GM23338 (cell line): ENCODE data around the gene ITPR3.

Source experiments
- CREB1 ChIP-seq: fragments of 250-450 bp; sonication (Bioruptor Pico); IDR thresholded peaks from 2 replicates; pipeline ENCODE4 v1.5.0; 2020; ENCODE audit warnings: low read depth, mild to moderate bottlenecking, moderate library complexity
- EZH2 ChIP-seq: fragments of 200-600 bp; sonication (generic); IDR thresholded peaks from one replicate; pipeline ENCODE4 v1.8.0; 2017; ENCODE audit warnings: antibody characterized with exemption, mild to moderate bottlenecking, low read depth; ENCODE audit not compliant: unreplicated experiment
- EZH2phosphoT487 ChIP-seq: fragments of 200-600 bp; sonication (generic); IDR thresholded peaks from one replicate; pipeline ENCODE4 v1.8.1; 2018; ENCODE audit warnings: antibody characterized with exemption; ENCODE audit not compliant: unreplicated experiment
- JUNB ChIP-seq: IDR thresholded peaks from one replicate; pipeline ENCODE4 v1.6.1; 2016; ENCODE audit warnings: antibody characterized with exemption; ENCODE audit not compliant: unreplicated experiment
- POLR2AphosphoS5 ChIP-seq: IDR thresholded peaks from 2 replicates; pipeline ENCODE4 v1.6.1; 2016; ENCODE audit warnings: antibody characterized with exemption, low read depth
- ZNF331 ChIP-seq: fragments of 250-450 bp; sonication (Bioruptor Pico); IDR thresholded peaks from 2 replicates; pipeline ENCODE4 v1.5.0; 2020; ENCODE audit warnings: low read depth, mild to moderate bottlenecking, moderate library complexity
- TF ChIP-seq, protein P1 (sequence below), 2 experiments: fragments of 200-600 bp in 1 of 2; sonication (generic) in 1 of 2; conservative IDR thresholded peaks; 2 replicates each; pipeline versions ENCODE4 v1.5.1 to v1.6.1; 2016 to 2017; ENCODE audit warnings: antibody characterized with exemption in 2 of 2, low read depth in 2 of 2, mild to moderate bottlenecking in 2 of 2, moderate library complexity in 1 of 2
- TF ChIP-seq, protein P2 (sequence below): IDR thresholded peaks from one replicate; pipeline ENCODE4 v1.6.1; 2018; ENCODE audit warnings: antibody characterized with exemption; ENCODE audit not compliant: unreplicated experiment
- TF ChIP-seq, protein P3 (sequence below): IDR thresholded peaks from 2 replicates; pipeline ENCODE4 v1.6.1; 2016; ENCODE audit warnings: antibody characterized with exemption

DNA sequence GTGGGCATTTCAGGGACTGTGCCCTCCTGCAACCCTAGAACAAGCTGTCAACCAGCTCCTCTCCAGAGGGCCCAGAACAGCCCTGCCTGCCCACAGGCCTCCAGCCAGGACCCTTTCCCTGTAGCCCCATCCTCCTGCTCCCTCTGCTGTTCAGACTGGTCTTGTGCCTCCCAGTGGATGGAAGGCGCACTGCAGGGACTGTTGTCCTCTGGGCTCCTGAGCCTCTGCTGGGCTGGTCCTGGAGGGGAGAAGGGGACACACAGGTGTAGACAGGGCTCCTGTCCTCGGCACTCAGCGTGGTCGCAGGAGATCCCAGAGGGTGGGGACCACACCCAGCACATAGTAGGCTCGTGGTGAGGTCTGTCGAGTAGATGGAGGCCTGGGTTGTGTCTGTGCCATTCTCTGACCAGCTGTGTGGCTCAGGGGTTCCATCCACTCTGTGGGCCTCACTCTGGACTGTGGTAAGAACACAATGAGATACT is 11.5 kb downstream of the ITPR3 start:
- no peak for TF ChIP-seq EZH2
- TF ChIP-seq, protein P1, sequence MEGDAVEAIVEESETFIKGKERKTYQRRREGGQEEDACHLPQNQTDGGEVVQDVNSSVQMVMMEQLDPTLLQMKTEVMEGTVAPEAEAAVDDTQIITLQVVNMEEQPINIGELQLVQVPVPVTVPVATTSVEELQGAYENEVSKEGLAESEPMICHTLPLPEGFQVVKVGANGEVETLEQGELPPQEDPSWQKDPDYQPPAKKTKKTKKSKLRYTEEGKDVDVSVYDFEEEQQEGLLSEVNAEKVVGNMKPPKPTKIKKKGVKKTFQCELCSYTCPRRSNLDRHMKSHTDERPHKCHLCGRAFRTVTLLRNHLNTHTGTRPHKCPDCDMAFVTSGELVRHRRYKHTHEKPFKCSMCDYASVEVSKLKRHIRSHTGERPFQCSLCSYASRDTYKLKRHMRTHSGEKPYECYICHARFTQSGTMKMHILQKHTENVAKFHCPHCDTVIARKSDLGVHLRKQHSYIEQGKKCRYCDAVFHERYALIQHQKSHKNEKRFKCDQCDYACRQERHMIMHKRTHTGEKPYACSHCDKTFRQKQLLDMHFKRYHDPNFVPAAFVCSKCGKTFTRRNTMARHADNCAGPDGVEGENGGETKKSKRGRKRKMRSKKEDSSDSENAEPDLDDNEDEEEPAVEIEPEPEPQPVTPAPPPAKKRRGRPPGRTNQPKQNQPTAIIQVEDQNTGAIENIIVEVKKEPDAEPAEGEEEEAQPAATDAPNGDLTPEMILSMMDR (conservative IDR thresholded peaks at IDR 0.05; ENCODE audit: low read depth in 2 of 2) = peak; percentile 88 to 100
- TF ChIP-seq, protein P2, sequence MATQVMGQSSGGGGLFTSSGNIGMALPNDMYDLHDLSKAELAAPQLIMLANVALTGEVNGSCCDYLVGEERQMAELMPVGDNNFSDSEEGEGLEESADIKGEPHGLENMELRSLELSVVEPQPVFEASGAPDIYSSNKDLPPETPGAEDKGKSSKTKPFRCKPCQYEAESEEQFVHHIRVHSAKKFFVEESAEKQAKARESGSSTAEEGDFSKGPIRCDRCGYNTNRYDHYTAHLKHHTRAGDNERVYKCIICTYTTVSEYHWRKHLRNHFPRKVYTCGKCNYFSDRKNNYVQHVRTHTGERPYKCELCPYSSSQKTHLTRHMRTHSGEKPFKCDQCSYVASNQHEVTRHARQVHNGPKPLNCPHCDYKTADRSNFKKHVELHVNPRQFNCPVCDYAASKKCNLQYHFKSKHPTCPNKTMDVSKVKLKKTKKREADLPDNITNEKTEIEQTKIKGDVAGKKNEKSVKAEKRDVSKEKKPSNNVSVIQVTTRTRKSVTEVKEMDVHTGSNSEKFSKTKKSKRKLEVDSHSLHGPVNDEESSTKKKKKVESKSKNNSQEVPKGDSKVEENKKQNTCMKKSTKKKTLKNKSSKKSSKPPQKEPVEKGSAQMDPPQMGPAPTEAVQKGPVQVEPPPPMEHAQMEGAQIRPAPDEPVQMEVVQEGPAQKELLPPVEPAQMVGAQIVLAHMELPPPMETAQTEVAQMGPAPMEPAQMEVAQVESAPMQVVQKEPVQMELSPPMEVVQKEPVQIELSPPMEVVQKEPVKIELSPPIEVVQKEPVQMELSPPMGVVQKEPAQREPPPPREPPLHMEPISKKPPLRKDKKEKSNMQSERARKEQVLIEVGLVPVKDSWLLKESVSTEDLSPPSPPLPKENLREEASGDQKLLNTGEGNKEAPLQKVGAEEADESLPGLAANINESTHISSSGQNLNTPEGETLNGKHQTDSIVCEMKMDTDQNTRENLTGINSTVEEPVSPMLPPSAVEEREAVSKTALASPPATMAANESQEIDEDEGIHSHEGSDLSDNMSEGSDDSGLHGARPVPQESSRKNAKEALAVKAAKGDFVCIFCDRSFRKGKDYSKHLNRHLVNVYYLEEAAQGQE = no peak
- no peak for TF ChIP-seq JUNB
- TF ChIP-seq CREB1 (CRISPR knock-in tag) = no peak
- no peak for TF ChIP-seq EZH2phosphoT487
- TF ChIP-seq POLR2AphosphoS5 = no peak
- TF ChIP-seq, protein P3, sequence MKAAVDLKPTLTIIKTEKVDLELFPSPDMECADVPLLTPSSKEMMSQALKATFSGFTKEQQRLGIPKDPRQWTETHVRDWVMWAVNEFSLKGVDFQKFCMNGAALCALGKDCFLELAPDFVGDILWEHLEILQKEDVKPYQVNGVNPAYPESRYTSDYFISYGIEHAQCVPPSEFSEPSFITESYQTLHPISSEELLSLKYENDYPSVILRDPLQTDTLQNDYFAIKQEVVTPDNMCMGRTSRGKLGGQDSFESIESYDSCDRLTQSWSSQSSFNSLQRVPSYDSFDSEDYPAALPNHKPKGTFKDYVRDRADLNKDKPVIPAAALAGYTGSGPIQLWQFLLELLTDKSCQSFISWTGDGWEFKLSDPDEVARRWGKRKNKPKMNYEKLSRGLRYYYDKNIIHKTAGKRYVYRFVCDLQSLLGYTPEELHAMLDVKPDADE = no peak
- TF ChIP-seq ZNF331 (CRISPR knock-in tag) = no peak
